ENCODE results near the gene MVB12A. TPM values are rescaled to one million over a fixed set of nuclear protein-coding genes. Genes with fewer than 3 reads are reported as not detected.

The MVB12A gene
- total RNA-seq, 1 donor from 2014 or later: 21.9 TPM

GRCh38 chr19:17404621-17405249 is 15.1 kb upstream of the MVB12A start:
- peaks cover 0 to 8% (median 0%) of the 10 kb centered on the region in 3 donors for H3K27me3 ChIP-seq (ENCODE audit: control insufficient read depth in 3 of 3, insufficient read depth in 3 of 3, low read length in 3 of 3)
- peak overlapping the region; percentile 71 for H3K27ac ChIP-seq (ENCODE audit: low read depth, low read length)
- H3K9me3 ChIP-seq (ENCODE audit: control insufficient read depth in 3 of 3, low read length in 3 of 3): no peaks in the 10 kb centered on the region
- H3K9ac ChIP-seq (ENCODE audit: low read depth in 1 of 3, low read length in 3 of 3): peak overlapping the region; percentile 61 to 76 (median 64)
- peak overlapping the region; percentile 65 to 78 (median 72) for H3K4me3 ChIP-seq (ENCODE audit: low read length in 3 of 3)
- H3K36me3 ChIP-seq (ENCODE audit: control insufficient read depth in 3 of 3, insufficient read depth in 3 of 3, low read length in 3 of 3): no peaks in the 10 kb centered on the region
- H3K4me1 ChIP-seq (ENCODE audit: control insufficient read depth in 3 of 3, insufficient read depth in 3 of 3, low read length in 3 of 3): peaks cover 5 to 19% (median 11%) of the 10 kb centered on the region in 3 donors

- Histone ChIP-seq H3K4me3 (ENCODE audit: low read length in 3 of 3) (peak within 1 kb of the TSS; percentile 65 to 78 (median 72)), H3K27ac (ENCODE audit: low read depth, low read length) (peak within 1 kb of the TSS; percentile 71), H3K9me3 (ENCODE audit: control insufficient read depth in 3 of 3, low read length in 3 of 3) (no peaks in the 10 kb centered on the region), H3K4me1 (ENCODE audit: control insufficient read depth in 3 of 3, insufficient read depth in 3 of 3, low read length in 3 of 3) (peaks cover 5 to 19% (median 11%) of the 10 kb centered on the region in 3 donors), H3K9ac (ENCODE audit: low read depth in 1 of 3, low read length in 3 of 3) (peak within 1 kb of the TSS; percentile 64 to 76 (median 65)), H3K27me3 (ENCODE audit: control insufficient read depth in 3 of 3, insufficient read depth in 3 of 3, low read length in 3 of 3) (peaks cover 0 to 8% (median 0%) of the 10 kb centered on the region in 3 donors), H3K36me3 (ENCODE audit: control insufficient read depth in 3 of 3, insufficient read depth in 3 of 3, low read length in 3 of 3) (no peaks in the 10 kb centered on the region)
Measured at GRCh38 chr19:17405250-17406045, 14.4 kb upstream of the MVB12A start, which contains the start of gene BST2. Gene BST2 (minus strand): TSS chr19:17405630. CDS start chr19:17405575, 55 bp downstream.

- Histone ChIP-seq H3K9ac (ENCODE audit: low read depth in 1 of 3, low read length in 3 of 3) (peak overlapping the region; percentile 56 to 69 (median 65)), H3K27ac (ENCODE audit: low read depth, low read length) (peak overlapping the region; percentile 71), H3K36me3 (ENCODE audit: control insufficient read depth in 3 of 3, insufficient read depth in 3 of 3, low read length in 3 of 3) (no peaks in the 10 kb centered on the region), H3K4me1 (ENCODE audit: control insufficient read depth in 3 of 3, insufficient read depth in 3 of 3, low read length in 3 of 3) (peaks cover 5 to 19% (median 11%) of the 10 kb centered on the region in 3 donors), H3K9me3 (ENCODE audit: control insufficient read depth in 3 of 3, low read length in 3 of 3) (no peaks in the 10 kb centered on the region), H3K4me3 (ENCODE audit: low read length in 3 of 3) (peak overlapping the region; percentile 64 to 65 (median 65)), H3K27me3 (ENCODE audit: control insufficient read depth in 3 of 3, insufficient read depth in 3 of 3, low read length in 3 of 3) (peaks cover 0 to 8% (median 0%) of the 10 kb centered on the region in 3 donors)
Measured at GRCh38 chr19:17406046-17406886, 13.6 kb upstream of the MVB12A start.

- Histone ChIP-seq H3K4me3 (ENCODE audit: low read length in 3 of 3) (peak overlapping the region; percentile 25 to 64 (median 49)), H3K4me1 (ENCODE audit: control insufficient read depth in 3 of 3, insufficient read depth in 3 of 3, low read length in 3 of 3) (peaks cover 5 to 19% (median 11%) of the 10 kb centered on the region in 3 donors), H3K9me3 (ENCODE audit: control insufficient read depth in 3 of 3, low read length in 3 of 3) (no peaks in the 10 kb centered on the region), H3K27ac (ENCODE audit: low read depth, low read length) (peak overlapping the region; percentile 7), H3K36me3 (ENCODE audit: control insufficient read depth in 3 of 3, insufficient read depth in 3 of 3, low read length in 3 of 3) (no peaks in the 10 kb centered on the region), H3K27me3 (ENCODE audit: control insufficient read depth in 3 of 3, insufficient read depth in 3 of 3, low read length in 3 of 3) (peaks cover 0 to 8% (median 0%) of the 10 kb centered on the region in 3 donors), H3K9ac (ENCODE audit: low read depth in 1 of 3, low read length in 3 of 3) (peak overlapping the region; percentile 0 to 40 (median 29))
Measured at GRCh38 chr19:17406887-17407196, 13.0 kb upstream of the MVB12A start.

GRCh38 chr19:17409990-17410389 is 9.9 kb upstream of the MVB12A start:
- no peak overlapping the region for H3K27ac ChIP-seq (ENCODE audit: low read depth, low read length)
- peaks cover 11 to 13% (median 12%) of the 10 kb centered on the region in 3 donors for H3K4me1 ChIP-seq (ENCODE audit: control insufficient read depth in 3 of 3, insufficient read depth in 3 of 3, low read length in 3 of 3)
- H3K9ac ChIP-seq (ENCODE audit: low read depth in 1 of 3, low read length in 3 of 3): no peak overlapping the region
- peaks cover 0 to 12% (median 4%) of the 10 kb centered on the region in 3 donors for H3K27me3 ChIP-seq (ENCODE audit: control insufficient read depth in 3 of 3, insufficient read depth in 3 of 3, low read length in 3 of 3)
- H3K9me3 ChIP-seq (ENCODE audit: control insufficient read depth in 3 of 3, low read length in 3 of 3): no peaks in the 10 kb centered on the region
- H3K4me3 ChIP-seq (ENCODE audit: low read length in 3 of 3): no peak overlapping the region
- no peaks in the 10 kb centered on the region for H3K36me3 ChIP-seq (ENCODE audit: control insufficient read depth in 3 of 3, insufficient read depth in 3 of 3, low read length in 3 of 3)

GRCh38 chr19:17411801-17412200 is 8.0 kb upstream of the MVB12A start:
- peaks cover 0 to 11% (median 1%) of the 10 kb centered on the region in 3 donors for H3K4me1 ChIP-seq (ENCODE audit: control insufficient read depth in 3 of 3, insufficient read depth in 3 of 3, low read length in 3 of 3)
- H3K4me3 ChIP-seq (ENCODE audit: low read length in 3 of 3): no peak overlapping the region
- no peak overlapping the region for H3K9ac ChIP-seq (ENCODE audit: low read depth in 1 of 3, low read length in 3 of 3)
- peaks cover 4 to 17% (median 4%) of the 10 kb centered on the region in 3 donors for H3K27me3 ChIP-seq (ENCODE audit: control insufficient read depth in 3 of 3, insufficient read depth in 3 of 3, low read length in 3 of 3)
- H3K27ac ChIP-seq (ENCODE audit: low read depth, low read length): no peak overlapping the region
- H3K36me3 ChIP-seq (ENCODE audit: control insufficient read depth in 3 of 3, insufficient read depth in 3 of 3, low read length in 3 of 3): no peaks in the 10 kb centered on the region
- no peaks in the 10 kb centered on the region for H3K9me3 ChIP-seq (ENCODE audit: control insufficient read depth in 3 of 3, low read length in 3 of 3)

- H3K27ac ChIP-seq (ENCODE audit: low read depth, low read length): no peak overlapping the region
- H3K27me3 ChIP-seq (ENCODE audit: control insufficient read depth in 3 of 3, insufficient read depth in 3 of 3, low read length in 3 of 3): peaks cover 4 to 17% (median 4%) of the 10 kb centered on the region in 3 donors
- H3K4me1 ChIP-seq (ENCODE audit: control insufficient read depth in 3 of 3, insufficient read depth in 3 of 3, low read length in 3 of 3): peaks cover 1 to 10% (median 2%) of the 10 kb centered on the region in 3 donors
Measured at GRCh38 chr19:17414097-17414496, 5.8 kb upstream of the MVB12A start.

GRCh38 chr19:17415121-17415520 is 4.7 kb upstream of the MVB12A start:
- peaks cover 4 to 14% (median 7%) of the 10 kb centered on the region in 3 donors for H3K4me1 ChIP-seq (ENCODE audit: control insufficient read depth in 3 of 3, insufficient read depth in 3 of 3, low read length in 3 of 3)
- H3K9me3 ChIP-seq (ENCODE audit: control insufficient read depth in 3 of 3, low read length in 3 of 3): no peaks in the 10 kb centered on the region
- H3K9ac ChIP-seq (ENCODE audit: low read depth in 1 of 3, low read length in 3 of 3): no peak overlapping the region
- H3K27ac ChIP-seq (ENCODE audit: low read depth, low read length): no peak overlapping the region
- H3K27me3 ChIP-seq (ENCODE audit: control insufficient read depth in 3 of 3, insufficient read depth in 3 of 3, low read length in 3 of 3): peaks cover 4 to 17% (median 4%) of the 10 kb centered on the region in 3 donors
- no peak overlapping the region for H3K4me3 ChIP-seq (ENCODE audit: low read length in 3 of 3)
- H3K36me3 ChIP-seq (ENCODE audit: control insufficient read depth in 3 of 3, insufficient read depth in 3 of 3, low read length in 3 of 3): no peaks in the 10 kb centered on the region

More at GRCh38 chr19:17414097-17414496, 5.8 kb upstream of the MVB12A start:
- Histone ChIP-seq H3K36me3 (ENCODE audit: control insufficient read depth in 3 of 3, insufficient read depth in 3 of 3, low read length in 3 of 3) (no peaks in the 10 kb centered on the region), H3K9me3 (ENCODE audit: control insufficient read depth in 3 of 3, low read length in 3 of 3) (no peaks in the 10 kb centered on the region), H3K9ac (ENCODE audit: low read depth in 1 of 3, low read length in 3 of 3) (no peak overlapping the region), H3K4me3 (ENCODE audit: low read length in 3 of 3) (no peak overlapping the region)

GRCh38 chr19:17418710-17419109 is 1.1 kb upstream of the MVB12A start:
- H3K4me1 ChIP-seq (ENCODE audit: control insufficient read depth in 3 of 3, insufficient read depth in 3 of 3, low read length in 3 of 3): peaks cover 11 to 14% (median 14%) of the 10 kb centered on the region in 3 donors
- H3K4me3 ChIP-seq (ENCODE audit: low read length in 3 of 3): peak overlapping the region in 1 of 3 donors; percentile 67
- no peaks in the 10 kb centered on the region for H3K9me3 ChIP-seq (ENCODE audit: control insufficient read depth in 3 of 3, low read length in 3 of 3)
- peaks cover 3 to 9% (median 3%) of the 10 kb centered on the region in 3 donors for H3K36me3 ChIP-seq (ENCODE audit: control insufficient read depth in 3 of 3, insufficient read depth in 3 of 3, low read length in 3 of 3)
- no peak overlapping the region for H3K27ac ChIP-seq (ENCODE audit: low read depth, low read length)
- no peak overlapping the region for H3K9ac ChIP-seq (ENCODE audit: low read depth in 1 of 3, low read length in 3 of 3)
- H3K27me3 ChIP-seq (ENCODE audit: control insufficient read depth in 3 of 3, insufficient read depth in 3 of 3, low read length in 3 of 3): peaks cover 1 to 10% (median 4%) of the 10 kb centered on the region in 3 donors
